Cardiac septum (tissue), 1 donor: Measurements from ENCODE around the gene GDAP2. TPM values are rescaled to one million over a fixed set of nuclear protein-coding genes. Genes with fewer than 3 reads are reported as not detected.
"Not testable (repeated sequence)": the region's sequence is repeated elsewhere in the genome, so short reads cannot be mapped to it uniquely, and the experiment has no call there.

Experiments
- DNase-seq: peaks from one replicate; pipeline ENCODE4 v3.0.0-alpha.2; 2020; ENCODE audit warnings: low spot score
- intact Hi-C: fragments of 100-400 bp; cut with DNase I; formaldehyde crosslinking; loops from one replicate; pipeline ENCODE4 v1.14.0; 2022
- total RNA-seq: library from RNA; stranded (reverse); fragmentation: NEBNext Ultra II Directional; extraction: Animal tissue kit (Norgen Biotek cat#: 25700); gene quantifications from one replicate; pipeline ENCODE4 v1.2.1, GENCODE V29; 2021
- donor health status: DM: no; HTN: no; CAD: no.

The GDAP2 gene
- total RNA-seq, 1 donor from 2014 or later = 25.5 TPM

GRCh38 chr1:117846674-117847425, 82.6 kb downstream of the GDAP2 start:
- no peak for DNase-seq
- intact Hi-C loops = no loop called here

- intact Hi-C loops, DNase-seq: not testable (repeated sequence)
Measured at GRCh38 chr1:117844478-117844877, 84.9 kb downstream of the GDAP2 start.

DNA sequence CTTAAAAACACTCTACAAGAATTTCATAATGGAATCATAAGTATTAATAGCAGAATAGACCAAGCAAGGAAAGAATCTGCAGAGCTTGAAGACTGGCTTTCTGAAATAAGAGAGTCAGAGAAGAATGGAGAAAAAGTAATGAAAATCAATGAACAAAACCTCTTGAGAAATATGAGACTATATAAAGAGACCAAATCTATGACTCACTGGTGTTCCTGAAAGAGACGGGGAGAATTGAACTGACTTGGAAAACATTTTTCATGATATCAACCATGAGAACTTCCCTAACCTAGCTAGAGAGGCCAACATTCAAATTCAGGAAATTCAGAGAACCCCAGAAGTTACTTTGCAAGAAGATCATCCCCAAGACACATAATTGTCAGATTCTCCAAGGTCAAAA, 85.6 kb downstream of the GDAP2 start:
- DNase-seq = no peak
- intact Hi-C loops = no loop called here

DNA sequence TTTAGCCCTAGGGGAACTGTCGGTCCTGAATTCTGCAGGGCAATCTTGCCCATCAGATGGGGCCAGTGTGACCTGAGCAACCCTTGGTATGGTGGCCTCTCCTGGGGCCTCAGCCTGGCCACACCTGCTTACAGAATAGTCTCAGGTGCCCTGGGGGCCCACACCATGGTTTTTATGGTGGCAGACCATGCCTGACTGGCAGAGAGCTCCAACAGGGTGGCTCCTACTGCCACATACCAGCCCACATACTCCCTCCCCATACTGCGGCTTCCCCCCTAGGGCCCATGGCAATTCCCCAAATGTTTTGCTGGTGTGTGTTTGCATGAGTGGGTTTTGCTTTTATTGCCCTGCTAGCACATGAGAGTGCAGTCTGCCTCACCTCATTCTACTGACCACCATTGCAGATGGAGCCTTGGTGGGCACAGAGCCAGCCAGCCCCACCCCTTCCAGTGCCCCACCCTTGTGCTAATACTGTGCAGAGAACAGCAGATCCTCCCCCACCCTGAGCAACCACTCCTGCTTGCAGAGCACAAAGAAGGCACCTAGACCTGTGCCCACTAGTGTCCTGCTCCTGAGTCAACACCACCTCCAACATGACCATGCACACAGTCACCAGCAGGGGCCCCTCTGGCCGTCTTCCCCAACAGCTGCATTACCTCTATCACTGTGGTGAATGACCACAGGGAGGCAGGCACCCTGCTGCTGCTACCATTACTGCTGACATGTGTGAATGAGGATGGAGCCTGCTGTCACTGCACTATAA, 86.8 kb downstream of the GDAP2 start:
- DNase-seq = no peak
- intact Hi-C loops = no loop called here

- no peak for DNase-seq
- intact Hi-C loops = no loop called here
Measured at GRCh38 chr1:117841117-117841650, 88.2 kb downstream of the GDAP2 start.

DNA sequence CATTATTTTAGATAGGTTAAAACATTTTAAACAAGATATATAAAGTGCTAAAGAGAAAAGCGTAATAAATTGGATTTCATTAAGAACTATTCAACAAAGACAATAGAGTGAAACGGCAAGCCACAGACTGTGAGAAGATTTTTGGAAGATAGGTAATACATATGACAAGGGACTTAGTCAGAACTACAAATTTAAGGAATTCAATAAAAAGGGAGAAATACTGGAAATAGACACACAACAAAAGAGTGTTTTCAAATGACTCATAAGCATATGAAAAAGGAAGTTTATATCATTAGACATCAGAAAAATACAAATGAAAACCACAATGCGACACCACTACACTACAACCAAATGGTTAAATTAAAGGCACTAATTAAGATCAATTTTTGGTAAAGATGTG, 90.5 kb downstream of the GDAP2 start:
- intact Hi-C loops = no loop called here
- DNase-seq = no peak

- intact Hi-C loops = no loop called here
Measured at GRCh38 chr1:117836069-117836468, 93.4 kb downstream of the GDAP2 start.

DNA sequence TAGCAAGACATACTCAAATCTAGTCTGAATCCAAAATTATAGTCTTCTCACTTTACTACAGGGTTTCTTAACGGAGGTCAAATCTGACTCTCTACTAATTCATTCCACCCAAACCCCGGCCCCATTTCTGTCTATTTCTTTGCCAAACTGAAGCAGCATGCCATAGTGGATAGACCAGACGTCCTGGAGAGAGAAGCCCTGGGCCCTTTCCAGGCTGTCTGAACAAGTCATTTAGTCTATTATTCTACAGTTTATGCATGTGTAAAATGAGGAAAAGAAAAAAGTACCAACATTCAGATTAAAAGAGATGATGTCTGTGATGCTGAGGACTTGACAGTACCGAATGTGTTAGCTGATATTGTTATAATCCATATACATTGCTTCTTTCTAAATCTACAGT, 95.0 kb downstream of the GDAP2 start:
- intact Hi-C loops = no loop called here
- DNase-seq = no peak

More at GRCh38 chr1:117836069-117836468, 93.4 kb downstream of the GDAP2 start:
- no peak for DNase-seq

- intact Hi-C loops = no loop called here
- no peak for DNase-seq
Measured at GRCh38 chr1:117832453-117832852, 97.0 kb downstream of the GDAP2 start.

- intact Hi-C loops = no loop called here
- no peak for DNase-seq
Measured at GRCh38 chr1:117830222-117830621, 99.2 kb downstream of the GDAP2 start.

DNA sequence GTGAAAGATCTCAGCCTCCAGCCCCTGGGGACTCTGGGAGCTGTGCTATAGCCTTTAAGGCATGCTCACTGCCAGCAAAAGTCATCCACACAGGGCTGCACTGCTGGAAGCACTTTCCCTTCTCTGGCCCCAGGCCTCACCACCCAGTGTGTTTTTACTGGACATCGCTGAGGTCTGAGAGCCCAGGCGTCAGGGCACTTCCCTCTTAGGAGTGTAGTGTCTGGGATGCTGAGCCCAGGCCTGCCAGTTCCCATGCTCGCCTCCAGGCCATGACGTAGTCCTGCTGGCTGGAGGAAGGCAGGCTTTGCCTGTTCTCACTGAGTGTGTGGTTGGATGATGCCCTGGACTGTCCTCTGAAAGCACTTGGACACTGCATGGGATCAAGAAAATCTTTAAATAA, 101.2 kb downstream of the GDAP2 start:
- DNase-seq = no peak
- intact Hi-C loops = no loop called here

GRCh38 chr1:117826540-117827078, 102.8 kb downstream of the GDAP2 start:
- intact Hi-C loops = no loop called here
- DNase-seq = no peak

- no peak for DNase-seq
Measured at GRCh38 chr1:117826119-117826518, 103.3 kb downstream of the GDAP2 start.

GRCh38 chr1:117825414-117825813, 104.0 kb downstream of the GDAP2 start:
- intact Hi-C loops = no loop called here
- no peak for DNase-seq

More at GRCh38 chr1:117826119-117826518, 103.3 kb downstream of the GDAP2 start:
- intact Hi-C loops = no loop called here

DNA sequence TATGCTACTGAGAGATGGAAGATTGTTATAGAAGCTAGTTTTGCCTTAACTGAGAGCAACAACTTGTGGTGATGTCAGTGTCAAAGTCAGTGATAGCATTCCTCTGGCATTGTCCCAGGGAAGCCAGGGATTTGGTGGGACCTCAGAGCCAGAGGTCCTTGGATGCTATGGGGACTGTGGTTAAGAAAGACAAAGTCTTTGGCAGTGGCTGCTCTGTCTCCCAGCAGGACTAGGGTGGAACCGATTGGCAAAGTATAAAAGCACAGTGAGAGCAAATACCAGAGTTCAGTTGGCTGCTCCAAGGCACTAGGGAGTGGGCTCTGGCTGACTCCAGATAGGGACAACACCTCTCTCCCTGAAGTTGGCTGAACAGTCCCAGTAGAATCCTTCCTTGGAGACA, 104.8 kb downstream of the GDAP2 start:
- no peak for DNase-seq
- intact Hi-C loops = no loop called here

DNA sequence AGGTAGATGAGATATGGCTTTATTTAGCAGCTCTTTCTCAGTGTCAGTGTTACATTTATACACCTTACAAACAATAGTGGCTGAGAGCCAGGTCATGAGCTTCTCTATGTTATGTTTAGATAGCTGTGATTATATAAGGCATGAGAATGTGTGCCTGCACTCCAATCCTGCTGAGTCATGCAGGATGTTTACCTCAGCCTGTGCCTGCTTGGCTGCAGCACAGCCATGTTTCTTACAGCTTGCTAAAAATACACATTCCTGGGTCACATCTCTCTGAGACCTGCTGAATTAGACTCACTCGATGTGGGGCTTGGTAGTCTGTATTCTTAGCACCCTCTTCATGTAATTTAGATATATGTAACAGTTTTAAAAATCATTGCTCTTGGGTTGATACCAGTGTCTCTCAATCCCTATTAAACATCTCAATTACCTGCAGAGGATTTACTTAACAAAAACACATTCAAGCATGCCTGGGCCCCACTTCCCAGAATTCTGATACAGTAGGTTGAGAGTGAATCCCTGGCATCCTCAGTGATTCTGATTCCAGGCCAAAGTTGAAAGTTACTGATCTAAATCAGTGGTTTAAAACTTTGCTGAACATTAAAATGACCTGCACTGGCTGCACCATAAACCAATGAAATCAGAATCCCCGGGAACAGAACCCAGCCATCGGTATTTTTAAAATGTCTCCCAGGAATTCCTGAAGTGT, 107.5 kb downstream of the GDAP2 start:
- DNase-seq = no peak
- intact Hi-C loops = no loop called here

- DNase-seq = no peak
- intact Hi-C loops = no loop called here
Measured at GRCh38 chr1:117821382-117821755, 108.1 kb downstream of the GDAP2 start.

- no peak for DNase-seq
- intact Hi-C loops = no loop called here
Measured at GRCh38 chr1:117820694-117821381, 108.6 kb downstream of the GDAP2 start.

DNA sequence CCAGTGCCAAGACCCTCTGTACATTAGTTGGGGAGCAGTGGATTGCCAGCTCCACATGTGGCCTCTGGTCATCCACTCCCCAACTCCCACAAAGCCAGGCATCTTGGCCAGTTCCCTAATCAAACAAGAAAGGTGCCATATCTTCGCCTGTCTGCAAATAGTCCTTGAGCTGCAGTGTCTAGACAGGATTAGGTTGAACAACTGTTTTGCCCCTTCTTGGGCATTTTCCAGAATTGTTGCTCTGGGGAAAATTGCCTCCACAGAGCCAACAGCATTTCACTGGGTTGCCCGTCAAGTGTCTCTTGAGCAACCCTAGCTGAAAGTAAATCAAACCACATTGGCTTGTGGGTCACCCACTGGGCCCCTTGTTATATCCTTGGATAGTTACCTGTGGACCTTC, 109.3 kb downstream of the GDAP2 start:
- no peak for DNase-seq
- intact Hi-C loops = no loop called here
